HG02610 (cell line): ENCODE results near the gene PTOV1.

ENCODE experiments used
- ATAC-seq: cut with Tn5 transposase; IDR thresholded peaks from one replicate; pipeline ENCODE4 v1.9.1; 2021; ENCODE audit warnings: mild to moderate bottlenecking, moderate library complexity; ENCODE audit not compliant: unreplicated experiment

Gene PTOV1

GRCh38 chr19:49858088-49858985, 7.4 kb downstream of the PTOV1 start:
- ATAC-seq = no peak

- no peak for ATAC-seq
Measured at GRCh38 chr19:49859682-49860335, 8.8 kb downstream of the PTOV1 start.

- ATAC-seq = no peak
Measured at GRCh38 chr19:49860336-49861102, 9.6 kb downstream of the PTOV1 start.

- no peak for ATAC-seq
Measured at GRCh38 chr19:49861107-49861506, 10.1 kb downstream of the PTOV1 start.

GRCh38 chr19:49861541-49862378, 10.8 kb downstream of the PTOV1 start:
- ATAC-seq = no peak

- no peak for ATAC-seq
Measured at GRCh38 chr19:49862391-49863253, 11.7 kb downstream of the PTOV1 start.

- ATAC-seq = no peak
Measured at GRCh38 chr19:49863254-49863934, 12.4 kb downstream of the PTOV1 start.

GRCh38 chr19:49863935-49864320, 13.0 kb downstream of the PTOV1 start:
- no peak for ATAC-seq

- no peak for ATAC-seq
Measured at GRCh38 chr19:49864890-49865289, 13.9 kb downstream of the PTOV1 start.

GRCh38 chr19:49866933-49867782, 16.2 kb downstream of the PTOV1 start, which contains the start of gene PNKP:
PNKP (minus strand) TSS chr19:49867576; CDS start chr19:49867204, 372 bp downstream.
- peak; percentile 35 for ATAC-seq

- ATAC-seq = peak; percentile 11
Measured at GRCh38 chr19:49869009-49869483, 18.1 kb downstream of the PTOV1 start.

- peak; percentile 75 for ATAC-seq
Measured at GRCh38 chr19:49869484-49870308, 18.7 kb downstream of the PTOV1 start.

- ATAC-seq = no peak
Measured at GRCh38 chr19:49870309-49870901, 19.4 kb downstream of the PTOV1 start.

GRCh38 chr19:49871349-49871985, 20.5 kb downstream of the PTOV1 start:
- ATAC-seq = no peak

GRCh38 chr19:49872245-49873128, 21.5 kb downstream of the PTOV1 start:
- no peak for ATAC-seq
